GM12878 (cell line): Measurements from ENCODE around the gene AREG. TPM values are rescaled to one million over a fixed set of nuclear protein-coding genes. Genes with fewer than 3 reads are reported as not detected.

Experiments used
- ATAC-seq: fragments of 200-7000 bp; cut with Tn5 transposase; 3 replicates; pipeline ENCODE4 v1.9.1; 2020; ENCODE audit warnings: mild to moderate bottlenecking, moderate library complexity
- BruUV-seq: library from RNA; stranded (reverse); fragments of 400-500 nt; replicated peaks from 2 replicates; lab custom pipeline; 2021; lab: Mats Ljungman, UMichigan
- CTCF ChIA-PET: fragments of 300-600 bp; sonication (Branson Sonifier 250); formaldehyde crosslinking; extraction: SDS; loops from one replicate; lab custom pipeline; 2021; ENCODE audit warnings: inconsistent platforms; lab: Yijun Ruan, JAX
- POLR2A ChIA-PET: fragments of 350-600 bp; formaldehyde crosslinking; extraction: SDS; loops from one replicate; lab custom pipeline; 2021; ENCODE audit warnings: inconsistent platforms; lab: Charles Lee
- RAD21 ChIA-PET: fragments of 300-600 bp; sonication (Branson Sonifier 250); formaldehyde crosslinking; loops from one replicate; lab custom pipeline; 2023; ENCODE audit warnings: antibody characterized with exemption; ENCODE audit not compliant: unreplicated experiment; lab: Charles Lee
- SMC1A ChIA-PET: fragments of 300-600 bp; sonication (Branson Sonifier 250); formaldehyde crosslinking; loops from one replicate; lab custom pipeline; 2023; ENCODE audit not compliant: unreplicated experiment, uncharacterized antibody; lab: Charles Lee
- DNase-seq: peaks from one replicate; pipeline ENCODE4 v3.0.0-alpha.2; 2011; ENCODE audit warnings: low read depth, low spot score
- FAIRE-seq: peaks from 3 replicates; lab custom pipeline; 2011; peaks lifted over from hg19 to GRCh38; lab: Jason Lieb, UNC
- H2AFZ ChIP-seq: 2 replicates; pipeline ENCODE4 v1.6.0; 2011; ENCODE audit warnings: low read depth, low read length, control low read depth; ENCODE audit not compliant: control insufficient read depth
- H3K27ac ChIP-seq: 2 replicates; pipeline ENCODE4 v1.5.1; 2011; ENCODE audit warnings: control low read depth; ENCODE audit not compliant: control insufficient read depth, insufficient read depth
- H3K27me3 ChIP-seq, 2 experiments: replicated peaks in 1 of 2; 2 replicates each; pipeline versions ENCODE4 v1.6.0 to v1.6.1; 2011; ENCODE audit warnings: low read length in 1 of 2; ENCODE audit not compliant: control insufficient read depth in 2 of 2, insufficient read depth in 2 of 2
- H3K36me3 ChIP-seq, 2 experiments: 2 replicates each; pipeline ENCODE4 v1.5.1; 2011; ENCODE audit warnings: low read length in 1 of 2; ENCODE audit not compliant: control insufficient read depth in 2 of 2, insufficient read depth in 2 of 2
- H3K4me1 ChIP-seq: 2 replicates; pipeline ENCODE4 v1.6.1; 2011; ENCODE audit warnings: mild to moderate bottlenecking, low read length, moderate library complexity, mixed read lengths; ENCODE audit not compliant: control insufficient read depth, insufficient read depth
- H3K4me2 ChIP-seq: 2 replicates; pipeline ENCODE4 v1.6.0; 2011; ENCODE audit warnings: control low read depth; ENCODE audit not compliant: control insufficient read depth, insufficient read depth
- H3K4me3 ChIP-seq: fragments of 200-600 bp; sonication (generic); 2 replicates; pipeline ENCODE4 v1.5.1; 2016
- H3K79me2 ChIP-seq: 2 replicates; pipeline ENCODE4 v1.6.0; 2011; ENCODE audit warnings: low read length; ENCODE audit not compliant: control insufficient read depth, insufficient read depth
- H3K9ac ChIP-seq: 2 replicates; pipeline ENCODE4 v1.8.0; 2011; ENCODE audit warnings: low read length, control low read depth, mixed read lengths; ENCODE audit not compliant: control insufficient read depth, insufficient read depth
- H3K9me3 ChIP-seq: replicated peaks from 3 replicates; pipeline ENCODE4 v1.5.1; 2011; ENCODE audit warnings: mild to moderate bottlenecking, low read length; ENCODE audit not compliant: control insufficient read depth, insufficient read depth
- H4K20me1 ChIP-seq: 2 replicates; pipeline ENCODE4 v1.6.0; 2011; ENCODE audit not compliant: control insufficient read depth, insufficient read depth
- ATF7 ChIP-seq: fragments of 450-650 bp; IDR thresholded peaks from 2 replicates; pipeline ENCODE4 v1.6.1; 2016; ENCODE audit warnings: low read depth, mild to moderate bottlenecking
- EP300 ChIP-seq, 2 experiments: fragments of 150-350 bp in 1 of 2; IDR thresholded peaks; 2 replicates each; pipeline ENCODE4 v1.6.1; 2011 to 2012; ENCODE audit warnings: low read depth in 2 of 2, low read length in 2 of 2, borderline replicate concordance in 1 of 2, improper control_type of control experiment in 1 of 2, inconsistent platforms in 1 of 2; ENCODE audit not compliant: control insufficient read depth in 1 of 2
- GATAD2B ChIP-seq: fragments of 450-650 bp; conservative IDR thresholded peaks from 2 replicates; pipeline ENCODE4 v1.6.1; 2017; ENCODE audit warnings: low read depth, mild to moderate bottlenecking, moderate library complexity
- MEF2A ChIP-seq: IDR thresholded peaks from 2 replicates; pipeline ENCODE4 v1.6.1; 2011; ENCODE audit warnings: low read depth, mild to moderate bottlenecking, low read length, moderate library complexity; ENCODE audit not compliant: insufficient read depth
- RAD21 ChIP-seq: IDR thresholded peaks from 2 replicates; pipeline ENCODE4 v1.6.1; 2011; ENCODE audit warnings: mild to moderate bottlenecking, low read depth, low read length, moderate library complexity; ENCODE audit not compliant: insufficient read depth
- SRF ChIP-seq, 2 experiments: IDR thresholded peaks; 2 replicates each; pipeline ENCODE4 v1.6.1; 2011; ENCODE audit warnings: low read depth in 2 of 2, low read length in 2 of 2, mild to moderate bottlenecking in 1 of 2, moderate library complexity in 1 of 2
- ZNF687 ChIP-seq: fragments of 450-650 bp; IDR thresholded peaks from 2 replicates; pipeline ENCODE4 v1.6.1; 2017; ENCODE audit warnings: mild to moderate bottlenecking, moderate library complexity
- WGBS: methylation state at CpG from one replicate; pipeline ENCODE4 v1.1.6; 2016; ENCODE audit warnings: low lambda C conversion rate; ENCODE audit not compliant: insufficient replicate concordance, insufficient coverage; ENCODE audit errors: missing lambda C conversion rate; 5-methylcytosine and 5-hydroxymethylcytosine counted together
- in situ Hi-C: fragments of 300-500 bp; cut with MboI; formaldehyde crosslinking; loops from 9 replicates; pipeline ENCODE4 v1.14.3; 2018; ENCODE audit warnings: mixed read lengths
- intact Hi-C: fragments of 100-400 bp; cut with micrococcal nuclease; formaldehyde crosslinking; loops from one replicate; pipeline ENCODE4 v1.14.2; 2022; ENCODE audit not compliant: unreplicated experiment
- polyA plus RNA-seq, 11 experiments: library from polyadenylated mRNA; depleted of rRNA in 4 of 11; unstranded in 6 of 11; stranded (reverse) in 5 of 11; fragments of >200 nt; fragmentation: Nextera tagmentation in 4 of 11; fragmentation: Illumina TruSeq in 1 of 11; extraction: Ambion mirVana in 4 of 11; extraction: Trizol in 1 of 11; gene quantifications; 1 replicate in 1 of 11; 2 replicates in 10 of 11; pipeline versions ENCODE4 v1.2.1 to v1.2.3, GENCODE V29; 2011 to 2016; ENCODE audit warnings: inconsistent platforms in 2 of 11, missing spikeins in 2 of 11, low read depth in 1 of 11
- total RNA-seq, 4 experiments: library from RNA; depleted of rRNA in 3 of 4; stranded (reverse); fragments of >200 nt in 3 of 4; fragmentation: Illumina TruSeq in 1 of 4; extraction: Trizol in 1 of 4; gene quantifications; 2 replicates each; pipeline versions ENCODE4 v1.2.1 to v1.2.3, GENCODE V29; 2013 to 2021
- TF ChIP-seq, protein P1 (sequence below): fragments of 450-650 bp; IDR thresholded peaks from 2 replicates; pipeline ENCODE4 v1.6.1; 2016; ENCODE audit warnings: mild to moderate bottlenecking, moderate library complexity, borderline replicate concordance
- TF ChIP-seq, protein P2 (sequence below): fragments of 450-650 bp; IDR thresholded peaks from 2 replicates; pipeline ENCODE4 v1.6.1; 2016; ENCODE audit warnings: mild to moderate bottlenecking
- TF ChIP-seq, protein P3 (sequence below): IDR thresholded peaks from 2 replicates; pipeline ENCODE4 v1.6.1; 2011; ENCODE audit warnings: borderline replicate concordance, low read depth, mild to moderate bottlenecking, moderate library complexity, mixed read lengths, low read length; ENCODE audit not compliant: insufficient read depth; ENCODE audit errors: extremely low read length

The AREG gene
- total and polyA plus RNA-seq, 10 of the 15 experiments (the other 5 are each of a cell fraction or from before 2014, with no cell fraction given): 0.25 to 0.37 TPM; not detected in 8

DNA sequence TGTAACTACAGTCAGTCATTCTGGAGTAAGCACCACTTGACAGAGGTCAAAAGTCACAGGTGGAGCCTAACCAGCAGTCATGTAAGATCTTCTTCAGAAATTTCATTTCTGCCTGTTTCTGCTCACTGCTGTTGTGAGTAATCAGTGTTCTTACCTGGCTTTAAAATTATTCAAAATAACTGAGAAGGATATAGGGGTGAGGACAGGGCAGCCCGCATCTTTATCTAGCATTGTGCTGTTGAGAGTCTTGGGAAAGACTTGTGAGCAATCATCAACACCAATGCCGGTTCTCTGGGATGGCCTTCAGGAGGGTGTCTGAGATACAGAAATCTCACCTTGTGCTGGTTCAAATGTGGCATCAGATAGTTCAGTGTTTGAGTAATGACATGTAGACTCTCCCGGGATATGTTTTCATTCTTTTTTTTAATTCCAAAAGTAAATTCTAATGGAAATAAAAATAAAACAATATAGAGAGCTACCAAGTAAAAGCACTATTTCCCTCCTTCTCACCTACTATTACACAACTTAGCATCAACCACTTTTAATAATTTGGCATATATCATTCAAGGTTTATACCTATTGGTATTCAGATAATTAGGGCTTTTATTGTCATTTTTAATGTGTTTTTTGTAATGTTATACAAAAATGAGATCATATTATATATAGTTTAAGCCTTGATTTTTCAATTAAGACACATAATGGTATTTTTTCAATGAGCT is 37.1 kb downstream of the AREG start:
- no TSS peak for BruUV-seq
- DNase-seq: no peak
- Histone ChIP-seq H4K20me1 (no peaks in the 10 kb centered on the region), H3K9ac (no peak overlapping the region), H2AFZ (no peak overlapping the region), H3K27ac (no peak overlapping the region), H3K36me3 (no peaks in the 10 kb centered on the region), H3K27me3 (no peaks in the 10 kb centered on the region), H3K4me3 (no peak overlapping the region), H3K79me2 (no peaks in the 10 kb centered on the region), H3K4me2 (no peak overlapping the region), H3K4me1 (no peaks in the 10 kb centered on the region), H3K9me3 (no peaks in the 10 kb centered on the region)
- POLR2A ChIA-PET: no interaction called here
- ATAC-seq: no peak
- RAD21 ChIA-PET: no interaction called here
- no peak for FAIRE-seq
- CTCF ChIA-PET: interaction anchor here (1.0 kb wide), 2 partner anchors 15 to 24 kb away, joined by 3 to 4 read pairs; no protein-coding TSS in a partner anchor
- intact Hi-C loops: no loop called here
- WGBS: 23% methylated on average over 3 of the region's 3 CpGs
- SMC1A ChIA-PET: interaction anchor here (1.5 to 1.9 kb wide), 2 partner anchors 11 to 108 kb away, joined by 4 to 5 read pairs; no protein-coding TSS in a partner anchor
- in situ Hi-C loops: no loop called here
- TF ChIP-seq EP300 (IDR thresholded peaks at IDR 0.05; ENCODE audit: borderline replicate concordance in 1 of 2, control insufficient read depth in 1 of 2, low read depth in 2 of 2, low read length in 2 of 2): no peak
- no peak for TF ChIP-seq ATF7
- TF ChIP-seq RAD21: no peak
- TF ChIP-seq, protein P1, sequence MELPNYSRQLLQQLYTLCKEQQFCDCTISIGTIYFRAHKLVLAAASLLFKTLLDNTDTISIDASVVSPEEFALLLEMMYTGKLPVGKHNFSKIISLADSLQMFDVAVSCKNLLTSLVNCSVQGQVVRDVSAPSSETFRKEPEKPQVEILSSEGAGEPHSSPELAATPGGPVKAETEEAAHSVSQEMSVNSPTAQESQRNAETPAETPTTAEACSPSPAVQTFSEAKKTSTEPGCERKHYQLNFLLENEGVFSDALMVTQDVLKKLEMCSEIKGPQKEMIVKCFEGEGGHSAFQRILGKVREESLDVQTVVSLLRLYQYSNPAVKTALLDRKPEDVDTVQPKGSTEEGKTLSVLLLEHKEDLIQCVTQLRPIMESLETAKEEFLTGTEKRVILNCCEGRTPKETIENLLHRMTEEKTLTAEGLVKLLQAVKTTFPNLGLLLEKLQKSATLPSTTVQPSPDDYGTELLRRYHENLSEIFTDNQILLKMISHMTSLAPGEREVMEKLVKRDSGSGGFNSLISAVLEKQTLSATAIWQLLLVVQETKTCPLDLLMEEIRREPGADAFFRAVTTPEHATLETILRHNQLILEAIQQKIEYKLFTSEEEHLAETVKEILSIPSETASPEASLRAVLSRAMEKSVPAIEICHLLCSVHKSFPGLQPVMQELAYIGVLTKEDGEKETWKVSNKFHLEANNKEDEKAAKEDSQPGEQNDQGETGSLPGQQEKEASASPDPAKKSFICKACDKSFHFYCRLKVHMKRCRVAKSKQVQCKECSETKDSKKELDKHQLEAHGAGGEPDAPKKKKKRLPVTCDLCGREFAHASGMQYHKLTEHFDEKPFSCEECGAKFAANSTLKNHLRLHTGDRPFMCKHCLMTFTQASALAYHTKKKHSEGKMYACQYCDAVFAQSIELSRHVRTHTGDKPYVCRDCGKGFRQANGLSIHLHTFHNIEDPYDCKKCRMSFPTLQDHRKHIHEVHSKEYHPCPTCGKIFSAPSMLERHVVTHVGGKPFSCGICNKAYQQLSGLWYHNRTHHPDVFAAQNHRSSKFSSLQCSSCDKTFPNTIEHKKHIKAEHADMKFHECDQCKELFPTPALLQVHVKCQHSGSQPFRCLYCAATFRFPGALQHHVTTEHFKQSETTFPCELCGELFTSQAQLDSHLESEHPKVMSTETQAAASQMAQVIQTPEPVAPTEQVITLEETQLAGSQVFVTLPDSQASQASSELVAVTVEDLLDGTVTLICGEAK: no peak
- TF ChIP-seq, protein P2, sequence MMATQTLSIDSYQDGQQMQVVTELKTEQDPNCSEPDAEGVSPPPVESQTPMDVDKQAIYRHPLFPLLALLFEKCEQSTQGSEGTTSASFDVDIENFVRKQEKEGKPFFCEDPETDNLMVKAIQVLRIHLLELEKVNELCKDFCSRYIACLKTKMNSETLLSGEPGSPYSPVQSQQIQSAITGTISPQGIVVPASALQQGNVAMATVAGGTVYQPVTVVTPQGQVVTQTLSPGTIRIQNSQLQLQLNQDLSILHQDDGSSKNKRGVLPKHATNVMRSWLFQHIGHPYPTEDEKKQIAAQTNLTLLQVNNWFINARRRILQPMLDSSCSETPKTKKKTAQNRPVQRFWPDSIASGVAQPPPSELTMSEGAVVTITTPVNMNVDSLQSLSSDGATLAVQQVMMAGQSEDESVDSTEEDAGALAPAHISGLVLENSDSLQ: no peak
- no peak for TF ChIP-seq SRF (IDR thresholded peaks at IDR 0.05; ENCODE audit: low read depth in 2 of 2, low read length in 2 of 2)
- TF ChIP-seq, protein P3, sequence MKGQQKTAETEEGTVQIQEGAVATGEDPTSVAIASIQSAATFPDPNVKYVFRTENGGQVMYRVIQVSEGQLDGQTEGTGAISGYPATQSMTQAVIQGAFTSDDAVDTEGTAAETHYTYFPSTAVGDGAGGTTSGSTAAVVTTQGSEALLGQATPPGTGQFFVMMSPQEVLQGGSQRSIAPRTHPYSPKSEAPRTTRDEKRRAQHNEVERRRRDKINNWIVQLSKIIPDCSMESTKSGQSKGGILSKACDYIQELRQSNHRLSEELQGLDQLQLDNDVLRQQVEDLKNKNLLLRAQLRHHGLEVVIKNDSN: no peak
- TF ChIP-seq GATAD2B: no peak
- no peak for TF ChIP-seq MEF2A
- TF ChIP-seq ZNF687: no peak
